OCI-LY3 (cell line): ENCODE data around the gene KCTD2.

Source experiments
- H2AFZ ChIP-seq: fragments of 200-600, 300-600 bp; shearing (Covaris generic); 2 replicates; pipeline ENCODE4 v1.6.0; 2014; ENCODE audit warnings: antibody characterized with exemption, low read depth, low read length
- H3K27ac ChIP-seq: fragments of 200-600, 300-600 bp; sonication (generic); 2 replicates; pipeline ENCODE4 v1.5.1; 2014; ENCODE audit warnings: mild to moderate bottlenecking, low read length, moderate library complexity, mixed read lengths
- H3K27me3 ChIP-seq: fragments of 200-600, 300-600 bp; sonication (generic); 2 replicates; pipeline ENCODE4 v1.6.1; 2014; ENCODE audit warnings: low read depth, low read length, mixed read lengths
- H3K36me3 ChIP-seq: fragments of 200-600, 300-600 bp; sonication (generic); replicated peaks from 2 replicates; pipeline ENCODE3; 2014; ENCODE audit warnings: low read depth, low read length, mixed read lengths
- H3K4me1 ChIP-seq: fragments of 300-600, 200-600 bp; sonication (generic); 2 replicates; pipeline ENCODE4 v1.6.1; 2014; ENCODE audit warnings: low read length, mixed read lengths
- H3K4me2 ChIP-seq: fragments of 200-600, 300-600 bp; sonication (generic); 2 replicates; pipeline ENCODE4 v1.6.1; 2014; ENCODE audit warnings: low read length, mixed read lengths
- H3K4me3 ChIP-seq: fragments of 300-600, 200-600 bp; sonication (generic); 2 replicates; pipeline ENCODE4 v1.5.1; 2014; ENCODE audit warnings: antibody characterized with exemption, mild to moderate bottlenecking, low read length, moderate library complexity
- H3K79me2 ChIP-seq: fragments of 300-600, 200-600 bp; shearing (Covaris generic); 2 replicates; pipeline ENCODE4 v1.6.1; 2014; ENCODE audit warnings: mild to moderate bottlenecking, low read length, mixed read lengths
- H3K9ac ChIP-seq: fragments of 300-600, 200-600 bp; shearing (Covaris generic); 2 replicates; pipeline ENCODE4 v1.6.0; 2014; ENCODE audit warnings: mild to moderate bottlenecking, low read length, moderate library complexity
- H3K9me3 ChIP-seq: fragments of 200-600, 300-600 bp; shearing (Covaris generic); 2 replicates; pipeline ENCODE4 v1.6.1; 2014; ENCODE audit warnings: low read length, mixed read lengths; ENCODE audit not compliant: insufficient read depth
- H4K20me1 ChIP-seq: fragments of 200-600, 300-600 bp; sonication (generic); 2 replicates; pipeline ENCODE4 v1.6.1; 2016; ENCODE audit warnings: low read length, mixed read lengths; ENCODE audit not compliant: insufficient read depth
- EZH2phosphoT487 ChIP-seq: fragments of 200-600 bp; shearing (Covaris generic); IDR thresholded peaks from 2 replicates; pipeline ENCODE4 v1.6.1; 2018; ENCODE audit warnings: antibody characterized with exemption, mixed run types, low read depth
- TF ChIP-seq, protein P1 (sequence below): fragments of 200-600, 300-600 bp; sonication (generic); IDR thresholded peaks from 2 replicates; pipeline ENCODE4 v1.5.1; 2014; ENCODE audit warnings: antibody characterized with exemption, low read length, low read depth

KCTD2 gene

DNA sequence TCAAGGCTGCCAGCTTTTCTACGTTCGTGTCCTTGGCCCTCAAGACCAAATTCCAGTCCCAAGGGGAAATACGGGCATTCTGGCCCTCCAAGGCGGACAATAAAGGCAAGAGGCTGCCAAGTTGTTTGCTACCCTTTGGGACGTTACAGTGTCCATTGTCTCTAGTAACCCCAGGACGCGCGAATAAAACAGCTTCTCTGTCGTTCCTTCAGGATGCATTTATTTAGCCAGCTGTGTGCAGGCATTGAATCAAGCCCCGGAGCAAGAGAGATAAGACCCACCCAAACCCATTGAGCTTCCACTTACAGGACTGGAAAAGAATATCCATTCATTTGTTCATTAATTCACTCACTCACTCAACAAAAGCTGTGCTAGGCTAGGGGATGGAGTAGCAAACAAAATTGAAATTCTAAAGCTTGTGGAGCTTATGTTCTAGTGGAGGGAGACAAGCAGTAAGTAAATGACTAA, 33.9 kb upstream of the KCTD2 start:
- no peaks in the 10 kb centered on the region for H3K9me3 ChIP-seq
- TF ChIP-seq, protein P1, sequence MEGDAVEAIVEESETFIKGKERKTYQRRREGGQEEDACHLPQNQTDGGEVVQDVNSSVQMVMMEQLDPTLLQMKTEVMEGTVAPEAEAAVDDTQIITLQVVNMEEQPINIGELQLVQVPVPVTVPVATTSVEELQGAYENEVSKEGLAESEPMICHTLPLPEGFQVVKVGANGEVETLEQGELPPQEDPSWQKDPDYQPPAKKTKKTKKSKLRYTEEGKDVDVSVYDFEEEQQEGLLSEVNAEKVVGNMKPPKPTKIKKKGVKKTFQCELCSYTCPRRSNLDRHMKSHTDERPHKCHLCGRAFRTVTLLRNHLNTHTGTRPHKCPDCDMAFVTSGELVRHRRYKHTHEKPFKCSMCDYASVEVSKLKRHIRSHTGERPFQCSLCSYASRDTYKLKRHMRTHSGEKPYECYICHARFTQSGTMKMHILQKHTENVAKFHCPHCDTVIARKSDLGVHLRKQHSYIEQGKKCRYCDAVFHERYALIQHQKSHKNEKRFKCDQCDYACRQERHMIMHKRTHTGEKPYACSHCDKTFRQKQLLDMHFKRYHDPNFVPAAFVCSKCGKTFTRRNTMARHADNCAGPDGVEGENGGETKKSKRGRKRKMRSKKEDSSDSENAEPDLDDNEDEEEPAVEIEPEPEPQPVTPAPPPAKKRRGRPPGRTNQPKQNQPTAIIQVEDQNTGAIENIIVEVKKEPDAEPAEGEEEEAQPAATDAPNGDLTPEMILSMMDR = no peak
- no peak for TF ChIP-seq EZH2phosphoT487
- H2AFZ ChIP-seq = no peak overlapping the region
- peak overlapping the region; percentile 94 for H3K4me3 ChIP-seq
- peak overlapping the region; percentile 97 for H3K4me2 ChIP-seq
- H3K27me3 ChIP-seq = no peaks in the 10 kb centered on the region
- peaks cover 31% of the 10 kb centered on the region for H3K79me2 ChIP-seq
- H3K4me1 ChIP-seq = peaks cover 14% of the 10 kb centered on the region
- H3K27ac ChIP-seq = peak overlapping the region; percentile 23
- peaks cover 9% of the 10 kb centered on the region for H3K36me3 ChIP-seq
- no peaks in the 10 kb centered on the region for H4K20me1 ChIP-seq
- H3K9ac ChIP-seq = peak overlapping the region; percentile 81

DNA sequence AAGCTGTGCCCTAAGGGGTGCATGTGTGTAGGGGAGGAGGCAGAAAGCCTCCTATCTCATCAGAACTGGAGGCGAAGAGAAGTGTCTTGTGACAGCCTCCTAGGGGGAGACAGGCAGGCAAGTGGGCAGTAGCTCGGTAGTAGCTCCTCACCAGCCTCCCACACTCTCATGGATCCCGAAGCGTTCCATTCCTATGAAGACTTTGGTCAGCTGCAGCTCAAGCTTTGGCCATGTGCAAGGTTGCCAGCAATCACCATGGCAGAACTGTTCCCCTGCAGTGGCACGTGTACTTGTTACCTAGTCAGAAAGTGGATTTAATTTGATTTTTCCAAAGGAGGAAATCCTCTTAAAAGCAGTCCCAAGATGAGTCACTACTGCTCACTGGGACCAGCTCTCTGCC, 27.9 kb upstream of the KCTD2 start:
- H3K27me3 ChIP-seq = no peaks in the 10 kb centered on the region
- no peak overlapping the region for H3K4me3 ChIP-seq
- H3K9me3 ChIP-seq = no peaks in the 10 kb centered on the region
- H3K9ac ChIP-seq = no peak overlapping the region
- no peak overlapping the region for H3K4me2 ChIP-seq
- H3K36me3 ChIP-seq = peaks cover 33% of the 10 kb centered on the region
- TF ChIP-seq, protein P1 = no peak
- no peak for TF ChIP-seq EZH2phosphoT487
- H3K27ac ChIP-seq = no peak overlapping the region
- no peak overlapping the region for H2AFZ ChIP-seq
- no peaks in the 10 kb centered on the region for H3K4me1 ChIP-seq
- peaks cover 17% of the 10 kb centered on the region for H3K79me2 ChIP-seq
- no peaks in the 10 kb centered on the region for H4K20me1 ChIP-seq

DNA sequence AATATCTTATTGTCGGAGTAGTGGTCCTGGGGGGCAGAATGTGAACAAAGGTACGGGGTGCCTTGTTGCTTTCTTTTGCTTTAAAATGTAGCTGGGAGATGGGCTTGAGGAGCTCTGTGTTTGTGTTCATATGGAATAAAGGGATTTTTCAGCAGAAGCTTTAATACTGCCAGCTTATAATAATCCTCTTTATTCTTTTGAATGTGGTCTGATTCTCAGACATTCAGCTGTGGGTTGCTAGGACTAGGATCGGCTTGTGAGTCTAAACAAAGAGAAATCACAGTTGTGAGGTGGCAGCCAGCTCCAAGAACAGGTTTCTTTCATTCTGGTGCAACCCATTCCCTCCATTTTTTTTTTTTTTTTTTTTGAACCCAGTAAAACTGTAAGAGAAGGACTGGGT, 27.3 kb upstream of the KCTD2 start:
- Histone ChIP-seq H4K20me1 (no peaks in the 10 kb centered on the region), H3K27ac (no peak overlapping the region), H3K9ac (no peak overlapping the region), H3K4me3 (no peak overlapping the region), H3K4me2 (no peak overlapping the region), H3K36me3 (peaks cover 35% of the 10 kb centered on the region), H3K4me1 (no peaks in the 10 kb centered on the region), H3K79me2 (peaks cover 12% of the 10 kb centered on the region), H2AFZ (no peak overlapping the region), H3K9me3 (no peaks in the 10 kb centered on the region), H3K27me3 (no peaks in the 10 kb centered on the region)
- TF ChIP-seq, protein P1 = no peak
- no peak for TF ChIP-seq EZH2phosphoT487

DNA sequence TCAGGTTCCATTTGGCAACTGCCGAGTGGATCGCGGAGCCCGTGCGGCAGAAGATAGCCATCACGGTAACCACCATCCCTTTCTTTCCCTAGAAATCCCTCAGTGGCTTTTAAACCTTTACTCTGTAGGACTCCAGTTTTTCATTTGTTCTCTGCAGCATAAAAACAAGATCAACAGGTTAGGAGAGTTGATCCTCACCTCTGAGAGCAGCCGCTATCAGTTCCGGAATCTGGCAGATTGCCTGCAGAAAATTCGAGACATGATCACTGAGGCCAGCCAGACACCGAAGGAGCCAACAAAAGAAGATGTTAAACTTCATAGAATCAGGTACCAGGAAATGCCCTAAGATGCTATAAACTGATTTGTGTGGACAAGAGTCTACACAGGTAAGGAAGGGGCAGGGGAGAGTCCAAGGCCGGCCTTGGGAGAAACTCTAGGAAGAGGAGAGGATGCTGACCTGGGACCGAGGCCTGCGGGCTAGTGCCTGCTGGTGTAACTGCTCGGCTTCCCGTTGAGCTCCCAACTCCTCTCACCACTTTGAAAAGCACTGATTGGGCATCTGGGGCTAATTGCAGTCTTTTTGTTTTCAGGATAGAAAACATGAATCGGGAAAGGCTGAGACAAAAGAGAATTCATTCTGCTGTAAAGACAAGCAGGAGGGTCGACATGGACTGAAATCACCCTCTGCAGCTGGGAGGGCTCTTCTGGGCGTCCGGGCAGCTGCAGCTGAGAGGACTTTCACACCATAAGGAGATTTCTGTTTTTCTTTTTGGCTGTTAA, 26.5 kb upstream of the KCTD2 start:
- no peaks in the 10 kb centered on the region for H3K4me1 ChIP-seq
- H2AFZ ChIP-seq = no peak overlapping the region
- H4K20me1 ChIP-seq = no peaks in the 10 kb centered on the region
- no peak overlapping the region for H3K27ac ChIP-seq
- no peak overlapping the region for H3K4me3 ChIP-seq
- peaks cover 6% of the 10 kb centered on the region; the same call in 1 of the 2 replicates for H3K79me2 ChIP-seq
- H3K9me3 ChIP-seq = no peaks in the 10 kb centered on the region
- H3K9ac ChIP-seq = no peak overlapping the region
- TF ChIP-seq EZH2phosphoT487 = no peak
- TF ChIP-seq, protein P1 = no peak
- H3K27me3 ChIP-seq = no peaks in the 10 kb centered on the region
- no peak overlapping the region for H3K4me2 ChIP-seq
- peaks cover 38% of the 10 kb centered on the region for H3K36me3 ChIP-seq
